Adrenal gland (tissue), 12 donors: Measurements from ENCODE around the gene BNIP3. TPM values are rescaled to one million over a fixed set of nuclear protein-coding genes. Genes with fewer than 3 reads are reported as not detected.

Experiments
- DNase-seq, 7 donors: peaks; one replicate each; pipeline ENCODE4 v3.0.0-alpha.2; 2019 to 2020
- H3K27ac ChIP-seq, 5 donors: fragments of 200-600 bp; sonication (generic) in 4 of 5; 1 replicate in 3 of 5; 2 replicates in 2 of 5; pipeline versions ENCODE4 v1.5.1 to v1.8.0; 2016 to 2020; ENCODE audit warnings: mild to moderate bottlenecking in 1 of 5
- H3K27me3 ChIP-seq: fragments of 200-600 bp; 2 replicates; pipeline ENCODE4 v1.8.0; 2021
- H3K36me3 ChIP-seq, 2 donors: fragments of 200-600 bp; replicated peaks in 1 of 2; 1 replicate in 1 of 2; 2 replicates in 1 of 2; pipeline versions ENCODE4 v1.5.1 to v1.8.0; 2018 to 2022
- H3K4me1 ChIP-seq, 2 donors: fragments of 200-600 bp; replicated peaks in 1 of 2; 1 replicate in 1 of 2; 2 replicates in 1 of 2; pipeline versions ENCODE4 v1.5.1 to v1.8.0; 2018 to 2021
- H3K4me3 ChIP-seq, 4 donors: fragments of 200-600 bp; sonication (generic) in 3 of 4; one replicate each; pipeline ENCODE4 v1.5.1; 2016 to 2018
- H3K9me3 ChIP-seq, 3 donors: fragments of 200-600 bp; sonication (generic) in 1 of 3; replicated peaks in 1 of 3; 1 replicate in 2 of 3; 2 replicates in 1 of 3; pipeline versions ENCODE4 v1.5.1 to v1.8.0; 2016 to 2021
- CTCF ChIP-seq, 6 experiments: fragments of 450-650 bp in 4 of 6; fragments of 200-600 bp in 2 of 6; sonication (generic) in 1 of 6; IDR thresholded peaks; 1 replicate in 5 of 6; 2 replicates in 1 of 6; pipeline versions ENCODE4 v1.5.1 to v1.8.0; 2016 to 2021; ENCODE audit warnings: antibody characterized with exemption in 6 of 6, mild to moderate bottlenecking in 2 of 6, moderate library complexity in 1 of 6
- POLR2A ChIP-seq, 2 donors: fragments of 450-650 bp; IDR thresholded peaks; one replicate each; pipeline ENCODE4 v1.6.1; 2017; ENCODE audit warnings: antibody characterized with exemption in 2 of 2, mild to moderate bottlenecking in 2 of 2, moderate library complexity in 1 of 2
- WGBS, 4 donors: extraction: QIAGEN DNeasy Blood & Tissue Kit in 2 of 4; methylation state at CpG; one replicate each; pipeline versions ENCODE4 v1.1.5 to v1.1.7; 2013 to 2017; 5-methylcytosine and 5-hydroxymethylcytosine counted together
- intact Hi-C, 2 donors: fragments of 100-400 bp; cut with DNase I; formaldehyde crosslinking; loops; one replicate each; pipeline versions ENCODE4 v1.14.1 to v1.15.0; 2022 to 2023
- polyA plus RNA-seq, 3 donors: library from polyadenylated mRNA; stranded (reverse); fragments of 200-250 nt in 2 of 3; fragments of 350-450 nt in 1 of 3; fragmentation: Illumina TruSeq in 1 of 3; extraction: RNeasy Lipid Tissue Mini Kit (QIAGEN cat#74804) in 1 of 3; gene quantifications; one replicate each; pipeline ENCODE4 v1.2.3, GENCODE V29; 2013 to 2014
- total RNA-seq, 9 donors: library from RNA; depleted of rRNA in 4 of 9; stranded (reverse); fragments of >200 nt in 4 of 9; fragments of 120-200 nt in 1 of 9; fragmentation: NEBNext Ultra II Directional in 1 of 9; extraction: Animal tissue kit (Norgen Biotek cat#: 25700) in 1 of 9; gene quantifications; one replicate each; pipeline versions ENCODE4 v1.1.0 to v1.2.4, GENCODE V29; 2013 to 2023
- donor health status: healthy with polysubstance abuse.
- donor health status: Bipolar disorder and iron deficiency.
- donor health status: DM: yes; HTN: yes; CAD: no.
- donor health status: DM: no; HTN: no; CAD: no.
- donor health status: DM: no; HTN: no; CAD: no.
- donor health status: DM: yes; HTN: yes; CAD: no.

BNIP3 gene
- total and polyA plus RNA-seq, 12 donors = 14.2 to 132 (median 76.4) TPM

GRCh38 chr10:131998845-131999681 is 17.3 kb upstream of the BNIP3 start:
- no peak overlapping the region for H3K4me3 ChIP-seq
- intact Hi-C loops = no loop called here
- 91 to 96% (median 93%) methylated on average over 15 to 18 of the region's 18 CpGs for WGBS, 4 donors
- no peak for TF ChIP-seq POLR2A (IDR thresholded peaks at IDR 0.05)
- TF ChIP-seq CTCF (IDR thresholded peaks at IDR 0.05) = no peak
- peaks cover 18% of the 10 kb centered on the region in 2 donors for H3K4me1 ChIP-seq
- no peak for DNase-seq
- H3K27me3 ChIP-seq = no peaks in the 10 kb centered on the region
- H3K9me3 ChIP-seq = no peaks in the 10 kb centered on the region
- H3K27ac ChIP-seq = peak overlapping the region in 4 of 5 donors; percentile 49 to 90 (median 79)
- H3K36me3 ChIP-seq = no peaks in the 10 kb centered on the region

- H3K27ac ChIP-seq = peak overlapping the region; percentile 49 to 90 (median 75)
- DNase-seq = no peak
- peaks cover 18% of the 10 kb centered on the region in 2 donors for H3K4me1 ChIP-seq
- TF ChIP-seq CTCF (IDR thresholded peaks at IDR 0.05) (no peak), POLR2A (IDR thresholded peaks at IDR 0.05) (peak in 1 of 2 donors; percentile 37)
- H3K36me3 ChIP-seq = no peaks in the 10 kb centered on the region
- no peaks in the 10 kb centered on the region for H3K9me3 ChIP-seq
- H3K27me3 ChIP-seq = no peaks in the 10 kb centered on the region
- intact Hi-C loops = no loop called here
- 61 to 66% (median 65%) methylated on average over 15 of the region's 15 CpGs for WGBS, 4 donors
- no peak overlapping the region for H3K4me3 ChIP-seq
Observed at GRCh38 chr10:131998050-131998844, 16.5 kb upstream of the BNIP3 start.

GRCh38 chr10:131997366-131998049 is 15.8 kb upstream of the BNIP3 start:
- no peaks in the 10 kb centered on the region for H3K9me3 ChIP-seq
- 19 to 31% (median 28%) methylated on average over 13 of the region's 13 CpGs for WGBS, 4 donors
- intact Hi-C loops = no loop called here
- peak overlapping the region; percentile 49 to 90 (median 75) for H3K27ac ChIP-seq
- no peak overlapping the region for H3K4me3 ChIP-seq
- TF ChIP-seq POLR2A (IDR thresholded peaks at IDR 0.05) (peak in 1 of 2 donors; percentile 65), CTCF (IDR thresholded peaks at IDR 0.05) (no peak)
- no peaks in the 10 kb centered on the region for H3K27me3 ChIP-seq
- DNase-seq = peak; percentile 77 to 95 (median 93)
- H3K4me1 ChIP-seq = peaks cover 18% of the 10 kb centered on the region in 2 donors
- H3K36me3 ChIP-seq = no peaks in the 10 kb centered on the region
